Measurements from ENCODE around the gene LRRC3B. TPM values are rescaled to one million over a fixed set of nuclear protein-coding genes. Genes with fewer than 3 reads are reported as not detected.

LRRC3B gene
- total RNA-seq, 1 donor from 2014 or later = 0.54 TPM

DNA sequence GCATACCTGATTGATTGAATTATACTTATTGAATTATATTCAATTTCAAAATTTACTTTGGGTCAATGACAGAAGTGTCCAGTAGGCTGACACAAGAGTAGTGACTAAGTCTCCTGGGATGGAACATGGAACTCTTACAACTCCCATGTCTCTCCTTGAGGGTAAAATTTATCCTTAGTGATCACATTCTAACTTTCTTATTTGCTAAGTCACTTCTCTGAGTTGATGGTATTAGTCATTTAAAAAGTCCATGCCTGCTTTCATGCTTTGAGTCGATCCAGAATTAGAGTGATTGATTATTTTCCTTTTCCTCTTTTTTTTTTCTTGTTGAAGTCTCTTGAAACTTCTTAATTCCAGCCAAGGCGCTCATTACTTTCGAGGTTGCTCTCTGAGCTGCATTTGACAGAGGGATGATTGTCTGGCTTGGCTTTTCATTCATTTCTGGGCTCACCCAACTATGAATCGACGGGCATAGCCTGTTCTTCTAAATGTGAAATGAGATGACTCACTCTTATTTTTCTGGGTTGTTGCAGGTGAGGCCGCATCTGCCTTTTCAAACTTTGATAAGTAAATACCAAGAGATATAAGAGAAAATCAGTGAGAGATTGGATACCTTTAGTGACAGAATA is 34.9 kb downstream of the LRRC3B start:
- Mint-ChIP-seq H3K27me3 (ENCODE audit: low read depth) (no peaks in the 10 kb centered on the region), H3K4me3 (no peak overlapping the region), H3K9me3 (peaks cover 5% of the 10 kb centered on the region), H3K4me1 (no peaks in the 10 kb centered on the region), H3K36me3 (ENCODE audit: low read depth) (no peaks in the 10 kb centered on the region), H3K27ac (ENCODE audit: unreplicated experiment) (no peak overlapping the region)
- TF ChIP-seq, protein P1, sequence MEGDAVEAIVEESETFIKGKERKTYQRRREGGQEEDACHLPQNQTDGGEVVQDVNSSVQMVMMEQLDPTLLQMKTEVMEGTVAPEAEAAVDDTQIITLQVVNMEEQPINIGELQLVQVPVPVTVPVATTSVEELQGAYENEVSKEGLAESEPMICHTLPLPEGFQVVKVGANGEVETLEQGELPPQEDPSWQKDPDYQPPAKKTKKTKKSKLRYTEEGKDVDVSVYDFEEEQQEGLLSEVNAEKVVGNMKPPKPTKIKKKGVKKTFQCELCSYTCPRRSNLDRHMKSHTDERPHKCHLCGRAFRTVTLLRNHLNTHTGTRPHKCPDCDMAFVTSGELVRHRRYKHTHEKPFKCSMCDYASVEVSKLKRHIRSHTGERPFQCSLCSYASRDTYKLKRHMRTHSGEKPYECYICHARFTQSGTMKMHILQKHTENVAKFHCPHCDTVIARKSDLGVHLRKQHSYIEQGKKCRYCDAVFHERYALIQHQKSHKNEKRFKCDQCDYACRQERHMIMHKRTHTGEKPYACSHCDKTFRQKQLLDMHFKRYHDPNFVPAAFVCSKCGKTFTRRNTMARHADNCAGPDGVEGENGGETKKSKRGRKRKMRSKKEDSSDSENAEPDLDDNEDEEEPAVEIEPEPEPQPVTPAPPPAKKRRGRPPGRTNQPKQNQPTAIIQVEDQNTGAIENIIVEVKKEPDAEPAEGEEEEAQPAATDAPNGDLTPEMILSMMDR (conservative IDR thresholded peaks at IDR 0.05) = peak; percentile 24
- no peak for DNase-seq (ENCODE audit: low read depth, low spot score)

DNA sequence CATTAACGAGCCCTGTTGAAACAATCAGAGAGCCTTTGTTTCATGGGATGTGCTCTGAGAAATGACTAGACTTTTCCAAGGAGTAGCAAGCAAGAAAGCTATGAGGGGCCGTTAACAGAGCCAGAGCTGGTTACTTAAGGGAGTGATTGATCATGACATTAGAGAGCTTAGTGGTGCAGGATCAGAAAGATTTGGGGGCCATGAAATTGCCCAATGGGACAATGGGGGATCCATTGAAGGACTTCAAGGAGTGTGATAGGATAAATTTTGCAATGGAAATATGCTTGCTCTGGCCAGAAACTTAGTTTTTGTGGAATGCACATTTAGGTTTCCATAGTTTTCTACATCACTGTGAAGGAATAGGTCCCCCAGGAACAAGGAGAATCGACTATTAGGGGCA is 45.6 kb downstream of the LRRC3B start:
- DNase-seq (ENCODE audit: low read depth, low spot score) = no peak
- no peaks in the 10 kb centered on the region for H3K36me3 Mint-ChIP-seq (ENCODE audit: low read depth)
- no peaks in the 10 kb centered on the region for H3K4me1 Mint-ChIP-seq
- no peak overlapping the region for H3K27ac Mint-ChIP-seq (ENCODE audit: unreplicated experiment)
- TF ChIP-seq, protein P1 (conservative IDR thresholded peaks at IDR 0.05) = no peak
- no peaks in the 10 kb centered on the region for H3K9me3 Mint-ChIP-seq
- H3K27me3 Mint-ChIP-seq (ENCODE audit: low read depth) = no peaks in the 10 kb centered on the region
- H3K4me3 Mint-ChIP-seq = no peak overlapping the region

DNA sequence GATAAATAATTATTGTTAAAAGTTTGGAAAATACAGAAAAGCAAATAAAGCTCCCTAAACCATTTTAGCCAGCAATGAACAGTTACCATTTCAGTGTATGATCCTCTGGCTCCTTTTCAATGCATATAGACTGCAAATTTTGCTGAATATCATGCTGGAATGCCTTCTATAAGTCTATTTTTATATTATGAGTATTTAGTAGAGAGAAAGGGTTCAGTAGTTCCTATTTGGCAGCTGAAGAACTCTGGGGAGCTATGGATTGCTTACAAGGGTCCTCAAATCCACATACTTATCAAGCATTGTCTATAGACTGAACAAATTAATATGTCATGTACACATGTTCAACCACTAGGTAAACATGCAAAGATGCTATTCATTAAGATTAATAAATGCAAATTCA is 46.1 kb downstream of the LRRC3B start:
- no peak overlapping the region for H3K4me3 Mint-ChIP-seq
- no peaks in the 10 kb centered on the region for H3K36me3 Mint-ChIP-seq (ENCODE audit: low read depth)
- TF ChIP-seq, protein P1 (conservative IDR thresholded peaks at IDR 0.05) = no peak
- no peaks in the 10 kb centered on the region for H3K4me1 Mint-ChIP-seq
- H3K9me3 Mint-ChIP-seq = no peaks in the 10 kb centered on the region
- H3K27me3 Mint-ChIP-seq (ENCODE audit: low read depth) = no peaks in the 10 kb centered on the region
- no peak for DNase-seq (ENCODE audit: low read depth, low spot score)
- no peak overlapping the region for H3K27ac Mint-ChIP-seq (ENCODE audit: unreplicated experiment)

GRCh38 chr3:26675336-26675735 is 52.8 kb downstream of the LRRC3B start:
- Mint-ChIP-seq H3K27ac (ENCODE audit: unreplicated experiment) (no peak overlapping the region), H3K4me1 (no peaks in the 10 kb centered on the region), H3K36me3 (ENCODE audit: low read depth) (no peaks in the 10 kb centered on the region), H3K9me3 (no peaks in the 10 kb centered on the region), H3K4me3 (no peak overlapping the region), H3K27me3 (ENCODE audit: low read depth) (no peaks in the 10 kb centered on the region)
- no peak for DNase-seq (ENCODE audit: low read depth, low spot score)
- TF ChIP-seq, protein P1 (conservative IDR thresholded peaks at IDR 0.05) = no peak

GRCh38 chr3:26681632-26682031 is 59.1 kb downstream of the LRRC3B start:
- Mint-ChIP-seq H3K4me3 (no peak overlapping the region), H3K27ac (ENCODE audit: unreplicated experiment) (no peak overlapping the region), H3K27me3 (ENCODE audit: low read depth) (no peaks in the 10 kb centered on the region), H3K9me3 (no peaks in the 10 kb centered on the region), H3K36me3 (ENCODE audit: low read depth) (no peaks in the 10 kb centered on the region), H3K4me1 (no peaks in the 10 kb centered on the region)
- DNase-seq (ENCODE audit: low read depth, low spot score) = no peak
- TF ChIP-seq, protein P1 (conservative IDR thresholded peaks at IDR 0.05) = no peak
